ENCODE measurements around the gene TRIM22.
"Not testable (repeated sequence)": the region's sequence is repeated elsewhere in the genome, so short reads cannot be mapped to it uniquely, and the experiment has no call there.

The TRIM22 gene

DNA sequence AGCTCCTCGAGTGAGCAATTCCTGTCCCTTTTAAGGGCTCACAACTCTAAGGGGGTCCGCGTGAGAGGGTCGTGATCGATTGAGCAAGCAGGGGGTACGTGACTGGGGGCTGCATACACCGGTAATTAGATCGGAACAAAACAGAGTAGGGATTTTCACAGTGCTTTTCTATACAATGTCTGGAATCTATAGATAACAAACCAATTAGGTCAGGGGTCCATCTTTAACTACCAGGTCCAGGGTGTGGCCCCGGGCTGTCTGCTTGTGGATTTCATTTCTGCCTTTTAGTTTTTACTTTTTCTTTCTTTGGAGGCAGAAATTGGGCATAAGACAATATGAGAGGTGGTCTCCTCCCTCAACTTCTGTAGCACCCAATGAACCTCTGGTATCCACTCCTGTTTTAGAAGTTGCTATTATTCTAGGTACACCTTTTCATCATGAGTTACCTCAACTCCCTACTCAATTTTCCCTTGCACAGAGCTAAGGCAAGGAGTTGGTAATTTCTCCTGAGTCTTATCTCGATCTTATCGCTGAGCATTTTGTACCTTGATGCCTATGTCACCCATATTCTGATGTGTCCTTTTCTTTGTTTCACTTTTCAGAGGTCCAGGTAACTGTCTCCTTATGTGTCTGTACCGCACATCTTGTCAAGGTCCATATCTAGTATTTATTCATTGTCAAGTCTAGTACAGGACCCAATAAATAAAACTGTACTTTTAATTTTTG lies 1.8 kb downstream of the TRIM22 start:
- FAIRE-seq: not testable (repeated sequence)

DNA sequence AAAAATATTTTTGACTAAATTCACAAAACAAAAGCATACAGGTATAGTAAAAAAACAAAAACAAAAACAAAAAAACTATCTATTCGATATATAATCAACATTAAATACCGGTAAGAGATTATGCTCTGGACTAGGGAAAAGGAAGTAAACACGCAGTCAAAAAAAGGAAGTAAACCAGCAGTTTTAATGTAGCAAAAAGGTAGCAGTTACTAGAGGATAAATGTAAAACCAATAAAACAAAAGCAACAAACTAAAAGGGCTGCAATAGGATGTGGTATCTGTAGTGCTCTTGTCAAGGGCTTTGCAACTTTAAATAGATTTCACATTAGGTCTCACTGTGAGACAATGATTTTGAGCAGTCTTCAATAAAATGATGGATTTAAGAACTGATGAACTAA lies 2.4 kb downstream of the TRIM22 start:
- FAIRE-seq: no peak

DNA sequence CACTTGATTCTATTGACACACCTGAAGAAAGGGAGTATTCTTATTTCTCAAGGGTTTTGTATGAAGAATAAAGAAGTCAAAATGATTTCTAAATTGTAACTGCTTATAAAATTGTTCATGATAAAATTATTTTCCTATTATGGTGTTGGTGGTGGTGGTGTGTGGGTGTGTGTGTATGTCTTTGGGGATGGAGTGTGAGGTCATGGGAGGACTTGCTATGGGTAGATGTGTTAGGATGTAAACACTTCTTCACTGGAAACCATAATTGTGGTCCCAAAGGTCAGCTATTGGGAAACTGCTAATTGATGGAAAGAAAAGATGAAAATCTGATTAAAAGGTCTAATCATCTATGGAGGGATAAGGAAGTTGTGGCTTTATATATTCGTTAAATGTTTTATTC lies 5.1 kb downstream of the TRIM22 start:
- no peak for FAIRE-seq

DNA sequence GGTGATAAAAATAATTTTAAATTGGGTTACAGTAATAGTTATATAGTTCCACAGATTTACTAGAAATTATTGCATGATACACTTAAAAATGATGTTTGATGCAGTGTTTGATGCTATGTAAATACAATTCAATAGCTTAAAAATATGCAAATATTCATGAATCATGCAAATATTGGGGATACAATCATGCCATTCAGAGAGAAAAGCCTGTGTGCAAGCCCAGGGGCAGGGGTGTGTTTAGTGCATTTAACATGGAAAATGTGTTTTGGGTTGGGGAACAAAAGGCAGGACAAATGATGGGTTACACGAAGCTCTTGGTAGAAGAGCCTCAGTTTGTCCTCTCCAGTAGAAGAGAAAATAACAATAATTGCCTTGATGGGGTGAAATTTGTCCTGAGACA lies 6.0 kb downstream of the TRIM22 start:
- no peak for FAIRE-seq

DNA sequence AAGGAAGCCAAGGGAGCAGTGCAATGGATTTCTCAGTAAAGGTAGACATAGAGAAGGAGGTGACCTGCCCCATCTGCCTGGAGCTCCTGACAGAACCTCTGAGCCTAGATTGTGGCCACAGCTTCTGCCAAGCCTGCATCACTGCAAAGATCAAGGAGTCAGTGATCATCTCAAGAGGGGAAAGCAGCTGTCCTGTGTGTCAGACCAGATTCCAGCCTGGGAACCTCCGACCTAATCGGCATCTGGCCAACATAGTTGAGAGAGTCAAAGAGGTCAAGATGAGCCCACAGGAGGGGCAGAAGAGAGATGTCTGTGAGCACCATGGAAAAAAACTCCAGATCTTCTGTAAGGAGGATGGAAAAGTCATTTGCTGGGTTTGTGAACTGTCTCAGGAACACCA lies 6.6 kb downstream of the TRIM22 start:
- no peak for FAIRE-seq

DNA sequence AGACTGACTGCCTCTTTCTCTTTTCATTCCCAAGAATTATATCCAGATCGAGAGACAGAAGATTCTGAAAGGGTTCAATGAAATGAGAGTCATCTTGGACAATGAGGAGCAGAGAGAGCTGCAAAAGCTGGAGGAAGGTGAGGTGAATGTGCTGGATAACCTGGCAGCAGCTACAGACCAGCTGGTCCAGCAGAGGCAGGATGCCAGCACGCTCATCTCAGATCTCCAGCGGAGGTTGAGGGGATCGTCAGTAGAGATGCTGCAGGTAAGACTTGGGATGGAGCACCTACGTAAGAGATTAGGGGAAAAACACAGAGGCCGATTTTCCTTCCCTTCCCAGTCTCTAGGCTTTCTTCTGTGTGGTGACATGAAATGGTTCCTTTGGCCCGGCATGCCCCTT lies 8.7 kb downstream of the TRIM22 start:
- FAIRE-seq: no peak

DNA sequence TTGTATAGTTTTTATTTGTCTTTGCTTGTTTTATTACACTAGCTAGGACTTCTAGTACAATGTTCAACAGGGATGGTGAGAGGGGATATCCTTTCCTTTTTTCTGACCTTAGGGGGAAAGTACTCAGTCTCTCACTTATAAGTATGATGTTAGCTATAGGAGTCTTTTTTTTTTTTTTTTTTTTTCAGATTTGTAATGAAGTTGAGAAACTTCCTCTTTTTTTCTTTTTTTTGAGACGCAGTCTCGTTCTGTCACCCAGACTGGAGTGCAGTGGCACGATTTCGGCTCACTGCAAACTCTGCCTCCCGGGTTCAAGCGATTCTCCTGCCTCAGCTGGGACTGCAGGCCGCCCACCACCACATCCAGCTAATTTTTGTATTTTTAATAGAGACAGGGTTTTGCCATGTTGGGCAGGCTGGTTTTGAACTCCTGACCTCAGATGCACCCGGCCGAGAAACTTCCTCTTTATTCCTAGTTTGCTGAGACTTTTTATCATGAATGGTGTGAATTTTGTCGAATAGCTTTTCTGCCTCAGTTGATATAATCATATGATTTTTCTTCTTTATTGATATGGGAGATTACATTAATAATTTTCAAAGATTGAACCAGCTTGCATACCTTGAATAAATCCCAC lies 10.9 kb downstream of the TRIM22 start:
- no peak for FAIRE-seq

DNA sequence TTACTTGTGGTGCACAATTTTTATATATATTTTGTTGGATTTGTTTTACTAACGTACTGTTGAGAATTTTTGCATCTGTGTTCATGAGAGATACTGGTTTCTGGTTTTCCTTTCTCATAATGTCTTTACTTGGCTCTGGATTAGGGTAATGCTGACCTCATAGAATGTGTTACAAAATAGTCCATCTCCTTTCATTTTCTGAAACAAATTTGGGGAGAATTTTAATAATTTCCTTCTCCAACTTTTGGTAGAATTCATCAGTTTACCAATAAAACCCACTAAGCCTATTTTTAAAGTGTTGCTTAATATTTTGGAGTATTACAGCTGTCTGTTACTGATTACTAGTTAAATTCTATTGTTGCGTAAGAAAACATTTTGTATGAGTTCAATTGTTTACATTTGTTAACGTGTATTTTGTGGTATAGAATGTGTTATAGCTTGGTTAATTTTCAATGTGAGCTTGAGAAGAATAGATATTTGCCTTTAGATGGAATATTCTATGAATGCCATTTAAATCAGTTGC lies 11.5 kb downstream of the TRIM22 start:
- FAIRE-seq: no peak

DNA sequence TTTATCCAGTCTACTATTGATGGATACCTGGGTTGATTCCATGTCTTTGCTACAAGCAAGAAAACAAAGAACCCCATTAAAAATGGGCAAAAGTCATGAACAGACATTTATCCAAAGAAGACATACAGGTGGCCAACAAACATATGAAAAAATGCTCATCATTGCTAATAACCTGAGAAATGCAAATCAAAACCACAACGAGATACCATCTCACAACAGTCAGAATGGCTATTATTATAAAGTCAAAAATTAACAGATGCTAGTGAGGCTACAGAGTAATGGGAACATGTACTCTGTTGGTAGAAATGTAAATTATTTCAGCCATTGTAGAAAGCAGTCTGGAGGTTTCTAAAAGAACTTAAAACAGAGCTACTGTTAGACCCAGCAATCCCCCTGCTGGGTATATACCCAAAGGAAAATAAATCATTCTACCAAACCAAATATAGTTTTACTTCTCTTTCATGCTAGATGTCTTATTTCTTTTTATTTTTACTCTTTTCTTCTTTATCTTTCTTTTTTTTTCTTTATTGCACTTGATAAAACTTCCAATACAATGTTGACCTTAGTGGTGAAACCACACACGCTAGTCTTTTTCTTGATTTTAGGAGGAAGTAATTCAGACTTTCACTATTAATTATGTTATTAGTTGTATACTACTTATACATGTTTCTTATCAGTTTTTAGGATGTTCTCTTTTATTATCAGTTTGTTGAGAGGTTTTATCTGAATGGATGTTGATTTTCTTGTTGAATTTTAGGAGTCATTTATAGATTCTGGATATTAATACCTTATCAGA lies 14.3 kb downstream of the TRIM22 start:
- no peak for FAIRE-seq

DNA sequence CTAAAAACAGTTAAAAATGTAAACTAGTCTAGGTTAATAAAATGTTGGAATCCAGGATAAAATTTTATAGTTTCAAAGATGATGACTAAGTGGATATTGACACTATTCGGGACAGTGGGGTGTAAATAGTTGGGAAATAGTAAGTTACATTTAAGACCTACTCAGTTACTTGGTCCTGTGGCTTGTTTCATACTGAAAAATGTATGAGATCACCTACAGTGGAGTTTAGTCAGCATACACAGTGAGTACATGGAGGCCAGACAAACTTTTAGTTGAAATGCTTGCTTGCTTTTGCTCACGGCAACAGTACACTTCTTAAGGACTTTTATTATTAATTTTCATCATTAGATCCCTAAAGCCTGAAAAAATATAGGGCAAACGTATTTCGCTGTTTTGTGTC lies 16.1 kb downstream of the TRIM22 start:
- FAIRE-seq: no peak

DNA sequence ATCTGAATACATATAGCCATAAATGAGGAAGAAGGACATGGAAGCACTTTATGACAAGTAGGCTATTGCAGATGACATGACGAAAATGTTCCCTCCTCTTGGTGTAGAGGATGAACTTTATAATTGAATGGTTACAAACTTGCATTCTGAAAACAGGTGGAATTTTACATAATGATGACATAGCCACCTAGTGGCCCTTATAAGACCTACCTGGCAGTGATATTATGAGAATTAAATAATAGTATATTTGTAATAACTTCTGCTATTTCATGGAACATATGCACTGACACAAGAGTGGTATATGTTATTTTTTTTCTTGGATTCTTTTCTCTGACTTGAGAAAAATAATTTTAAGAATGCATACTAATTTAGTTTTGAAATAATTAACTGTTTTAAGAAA lies 22.9 kb downstream of the TRIM22 start:
- FAIRE-seq: peak; percentile 71

DNA sequence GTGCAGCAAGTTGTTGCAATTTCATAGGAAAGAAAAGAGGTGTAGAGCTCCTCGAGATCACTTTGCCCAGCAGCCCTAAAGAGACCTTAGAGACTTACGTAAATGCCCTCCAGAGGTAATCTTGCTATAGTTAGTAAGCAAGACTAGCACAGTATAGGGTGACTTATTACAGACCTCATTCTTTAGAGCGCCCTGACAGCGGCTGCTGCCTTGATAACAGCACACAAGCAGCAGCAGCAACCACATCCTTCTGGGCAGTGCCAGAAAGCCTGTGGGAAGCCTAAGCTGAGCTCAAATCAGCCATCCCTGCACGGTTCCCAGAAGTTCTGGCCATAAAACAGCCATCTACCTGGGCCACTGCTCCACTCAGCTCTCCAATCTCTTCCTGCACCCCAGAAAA lies 24.1 kb downstream of the TRIM22 start:
- no peak for FAIRE-seq

DNA sequence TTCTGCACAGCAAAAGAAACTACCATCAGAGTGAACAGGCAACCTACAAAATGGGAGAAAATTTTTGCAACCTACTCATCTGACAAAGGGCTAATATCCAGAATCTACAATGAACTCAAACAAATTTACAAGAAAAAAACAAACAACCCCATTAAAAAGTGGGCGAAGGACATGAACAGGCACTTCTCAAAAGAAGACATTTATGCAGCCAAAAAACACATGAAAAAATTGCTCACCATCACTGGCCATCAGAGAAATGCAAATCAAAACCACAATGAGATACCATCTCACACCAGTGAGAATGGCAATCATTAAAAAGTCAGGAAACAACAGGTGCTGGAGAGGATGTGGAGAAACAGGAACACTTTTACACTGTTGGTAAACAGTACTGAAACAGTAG lies 26.9 kb downstream of the TRIM22 start:
- not testable (repeated sequence) for FAIRE-seq

DNA sequence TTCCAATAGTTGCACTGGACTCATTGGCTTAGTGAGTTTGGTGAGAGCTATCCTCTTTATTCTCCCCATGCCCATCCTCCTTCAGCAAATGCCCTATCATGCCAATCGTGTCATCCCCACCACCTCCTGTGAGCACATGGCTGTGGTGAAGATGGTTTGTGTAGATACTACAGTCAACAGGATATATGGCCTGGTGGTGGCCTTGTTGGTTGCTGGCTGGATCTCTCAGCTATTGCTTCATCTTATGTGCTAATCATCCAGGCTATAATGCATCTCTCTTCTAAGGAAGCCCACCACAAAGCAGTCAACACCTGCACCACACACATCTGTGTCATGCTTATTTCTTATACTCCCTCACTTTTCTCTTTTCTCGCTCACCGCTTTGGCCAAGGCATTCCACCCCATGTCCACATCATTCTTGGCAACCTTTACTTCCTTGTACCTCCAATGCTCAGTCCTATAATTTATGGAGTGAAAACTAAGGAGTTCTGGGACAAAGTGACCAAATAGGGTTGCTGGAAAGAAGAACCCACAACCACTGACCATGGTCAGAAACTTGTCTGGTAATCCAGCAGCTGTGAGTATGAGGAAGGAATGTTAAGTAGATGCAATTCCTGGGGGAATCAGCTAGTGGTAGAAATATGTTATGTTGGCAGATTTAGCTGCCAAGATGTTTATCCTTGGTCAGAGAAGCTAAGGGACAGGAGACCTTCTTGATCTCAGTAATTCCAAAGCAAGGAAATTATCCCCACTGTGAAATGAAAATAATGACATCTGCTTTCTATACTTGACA lies 30.3 kb downstream of the TRIM22 start:
- FAIRE-seq: no peak

DNA sequence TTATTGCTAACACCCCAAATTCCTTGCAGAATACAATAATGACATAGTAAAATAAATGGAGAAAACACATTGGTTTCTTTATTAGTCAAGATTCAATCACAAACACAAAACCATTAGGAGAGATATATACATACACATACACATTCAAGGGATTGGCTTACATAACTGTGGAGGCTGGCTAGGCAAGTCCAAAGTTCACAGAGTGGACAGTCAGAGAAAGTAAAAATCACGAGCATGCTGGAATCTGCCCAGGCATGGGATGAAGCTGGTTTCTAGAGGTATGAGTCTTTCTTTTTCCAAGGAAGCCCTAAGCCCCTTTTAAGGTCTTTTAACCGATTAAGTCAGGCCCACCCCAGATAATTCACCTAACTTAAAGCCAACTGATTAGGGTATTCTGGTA lies 33.0 kb downstream of the TRIM22 start:
- no peak for FAIRE-seq

DNA sequence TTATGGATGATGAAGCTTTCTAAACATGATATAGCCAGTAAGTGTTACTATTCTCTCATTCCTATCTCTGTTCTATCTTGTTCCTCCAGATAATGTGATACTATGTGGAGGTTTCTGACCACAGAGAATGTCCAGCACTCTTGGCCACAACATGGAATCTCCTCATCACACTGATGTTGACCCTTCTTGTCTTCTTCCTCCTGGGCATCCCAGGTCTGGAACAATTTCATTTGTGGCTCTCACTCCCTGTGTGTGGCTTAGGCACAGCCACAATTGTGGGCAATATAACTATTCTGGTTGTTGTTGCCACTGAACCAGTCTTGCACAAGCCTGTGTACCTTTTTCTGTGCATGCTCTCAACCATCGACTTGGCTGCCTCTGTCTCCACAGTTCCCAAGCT lies 36.8 kb downstream of the TRIM22 start:
- no peak for FAIRE-seq

DNA sequence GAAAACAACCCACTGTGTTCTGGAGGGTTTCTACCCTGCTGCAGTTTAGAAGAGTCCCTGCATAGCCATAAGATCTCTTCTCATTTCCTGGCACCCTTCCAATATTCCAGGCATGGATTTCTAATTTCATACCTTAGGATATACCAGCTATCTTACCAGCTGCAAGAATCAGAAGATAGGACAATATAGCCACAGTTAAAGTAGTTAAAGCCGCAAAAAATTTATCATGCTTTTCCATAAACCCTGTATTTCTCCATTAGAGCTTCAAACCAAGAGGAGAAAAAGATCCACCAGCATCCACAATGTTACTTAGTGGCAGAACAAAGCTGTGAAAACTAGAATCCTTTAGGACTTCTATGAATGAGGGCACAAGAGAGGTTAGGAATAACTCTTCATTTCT lies 38.1 kb downstream of the TRIM22 start:
- FAIRE-seq: no peak

DNA sequence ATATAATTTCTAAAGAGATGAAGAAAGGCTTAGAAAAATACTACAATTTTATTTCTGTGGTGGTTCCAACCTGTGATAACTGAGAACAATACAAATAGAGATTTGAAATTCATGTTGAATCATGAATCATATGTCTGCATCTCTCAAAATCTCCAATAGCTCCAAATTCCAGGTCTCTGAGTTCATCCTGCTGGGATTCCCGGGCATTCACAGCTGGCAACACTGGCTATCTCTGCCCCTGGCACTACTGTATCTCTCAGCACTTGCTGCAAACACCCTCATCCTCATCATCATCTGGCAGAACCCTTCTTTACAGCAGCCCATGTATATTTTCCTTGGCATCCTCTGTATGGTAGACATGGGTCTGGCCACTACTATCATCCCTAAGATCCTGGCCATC lies 46.8 kb downstream of the TRIM22 start, which contains the start of gene OR56B1:
OR56B1 (plus strand) TSS at position 53 of the 400 bp plus-strand sequence; CDS start at position 122, 69 bp downstream.
- FAIRE-seq: no peak

DNA sequence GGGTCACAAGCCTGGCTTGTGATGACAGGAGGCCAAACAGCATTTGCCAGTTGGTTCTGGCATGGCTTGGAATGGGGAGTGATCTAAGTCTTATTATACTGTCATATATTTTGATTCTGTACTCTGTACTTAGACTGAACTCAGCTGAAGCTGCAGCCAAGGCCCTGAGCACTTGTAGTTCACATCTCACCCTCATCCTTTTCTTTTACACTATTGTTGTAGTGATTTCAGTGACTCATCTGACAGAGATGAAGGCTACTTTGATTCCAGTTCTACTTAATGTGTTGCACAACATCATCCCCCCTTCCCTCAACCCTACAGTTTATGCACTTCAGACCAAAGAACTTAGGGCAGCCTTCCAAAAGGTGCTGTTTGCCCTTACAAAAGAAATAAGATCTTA lies 47.5 kb downstream of the TRIM22 start:
- no peak for FAIRE-seq

DNA sequence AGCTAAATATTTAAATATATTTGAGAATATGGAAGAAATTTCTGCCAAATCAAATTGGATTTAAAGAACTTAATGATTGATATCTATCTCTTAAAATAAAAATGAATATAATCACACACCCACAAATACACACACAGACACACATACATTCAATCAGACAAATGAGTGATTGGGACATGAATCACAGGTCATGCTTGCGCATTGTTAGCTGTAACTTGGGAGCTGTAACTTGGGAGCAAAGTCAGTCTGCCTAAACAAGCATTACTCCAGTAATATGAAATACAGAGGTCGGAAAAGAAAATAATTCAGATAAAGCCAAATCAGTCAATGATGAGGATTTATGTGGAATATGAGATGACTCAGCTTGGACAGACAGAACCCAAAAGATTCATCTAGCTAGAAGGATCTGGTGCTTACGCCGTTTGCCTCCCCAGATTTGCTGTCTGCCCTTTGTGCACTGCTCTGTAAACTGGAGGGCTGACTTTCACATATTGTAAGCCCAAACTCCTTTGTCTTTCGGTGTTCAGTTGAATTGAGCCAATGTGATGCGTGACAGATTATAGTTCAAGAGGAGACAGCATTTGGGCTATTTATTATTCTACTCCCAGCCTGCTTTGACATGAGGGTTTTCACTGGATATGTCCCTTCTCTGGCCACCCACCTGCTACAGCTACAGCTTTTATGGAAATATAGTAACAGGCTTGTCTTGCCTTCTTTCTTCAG lies 48.2 kb downstream of the TRIM22 start:
- FAIRE-seq: no peak

DNA sequence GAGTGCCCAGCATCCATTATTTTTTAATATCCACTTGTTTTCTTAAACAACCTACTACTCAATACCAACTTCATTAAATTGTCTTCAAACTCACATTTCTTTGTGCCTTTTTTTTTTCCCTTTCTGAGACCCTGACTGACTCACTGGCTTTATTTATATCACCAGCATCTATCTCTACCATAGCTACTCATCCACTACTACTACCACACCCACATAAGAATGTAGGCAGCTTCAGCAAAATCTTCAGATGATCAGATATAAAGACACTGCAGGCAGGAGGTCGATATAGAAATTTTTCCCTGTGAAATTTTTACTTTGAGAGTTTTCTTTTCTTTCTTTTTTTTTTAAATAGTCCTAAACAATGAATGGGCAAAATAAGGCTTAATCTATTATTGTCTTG lies 48.8 kb downstream of the TRIM22 start:
- FAIRE-seq: no peak

DNA sequence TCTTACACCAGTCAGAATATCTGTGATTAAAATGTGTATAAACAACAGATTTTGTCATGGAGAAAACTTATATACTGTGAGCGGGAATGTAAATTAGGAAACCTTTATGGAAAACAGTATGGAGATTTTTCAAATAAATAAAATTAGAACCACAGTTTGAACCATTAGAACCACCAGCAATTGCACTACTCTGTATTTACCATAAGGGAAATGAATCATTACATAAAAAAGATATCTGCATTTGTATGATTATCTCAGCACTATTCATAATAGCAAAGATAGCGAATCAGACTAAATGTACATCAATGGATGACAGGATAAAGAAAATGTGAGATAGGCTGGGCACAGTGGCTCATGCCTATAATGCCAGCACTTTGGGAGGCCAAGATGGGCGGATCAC lies 57.0 kb downstream of the TRIM22 start:
- no peak for FAIRE-seq
